Keratinocyte (primary cell): ENCODE data around the gene PRKD3. TPM values are rescaled to one million over a fixed set of nuclear protein-coding genes. Genes with fewer than 3 reads are reported as not detected.

Experiments
- DNase-seq: peaks from one replicate; pipeline ENCODE4 v3.0.0-alpha.2; 2011; ENCODE audit warnings: low read depth, missing footprints, low spot score
- FAIRE-seq: peaks from 2 replicates; lab custom pipeline; 2011; peaks lifted over from hg19 to GRCh38; lab: Jason Lieb, UNC
- H2AFZ ChIP-seq: 2 replicates; pipeline ENCODE4 v1.6.0; 2012; ENCODE audit warnings: low read length, control low read depth, inconsistent platforms; ENCODE audit not compliant: control insufficient read depth
- H3K27ac ChIP-seq: 2 replicates; pipeline ENCODE4 v1.5.1; 2011; ENCODE audit warnings: low read length; ENCODE audit not compliant: control insufficient read depth, insufficient read depth
- H3K27me3 ChIP-seq: 3 replicates; pipeline ENCODE4 v1.6.0; 2011; ENCODE audit warnings: low read length; ENCODE audit not compliant: control insufficient read depth, insufficient read depth; ENCODE audit errors: extremely low read depth
- H3K36me3 ChIP-seq, 2 experiments: 2 replicates in 1 of 2; 3 replicates in 1 of 2; pipeline ENCODE4 v1.5.1; 2011; ENCODE audit warnings: low read length in 2 of 2, mild to moderate bottlenecking in 1 of 2; ENCODE audit not compliant: control insufficient read depth in 2 of 2, insufficient read depth in 2 of 2; ENCODE audit errors: extremely low read depth in 1 of 2
- H3K4me1 ChIP-seq: 3 replicates; pipeline ENCODE4 v1.5.1; 2011; ENCODE audit warnings: low read length; ENCODE audit not compliant: control insufficient read depth, insufficient read depth; ENCODE audit errors: extremely low read depth
- H3K4me2 ChIP-seq: 3 replicates; pipeline ENCODE4 v1.6.0; 2011; ENCODE audit warnings: low read depth, low read length; ENCODE audit not compliant: control insufficient read depth, insufficient read depth; ENCODE audit errors: extremely low read depth
- H3K4me3 ChIP-seq, 3 experiments: fragments of 200-600 bp in 1 of 3; sonication (generic) in 1 of 3; 2 replicates in 2 of 3; 3 replicates in 1 of 3; pipeline ENCODE4 v1.5.1; 2011 to 2016; ENCODE audit warnings: low read length in 3 of 3, mild to moderate bottlenecking in 3 of 3, control low read depth in 2 of 3, inconsistent platforms in 1 of 3, low read depth in 1 of 3, mixed read lengths in 1 of 3, mixed run types in 1 of 3, moderate library complexity in 1 of 3; ENCODE audit not compliant: control insufficient read depth in 2 of 3, insufficient read depth in 2 of 3; ENCODE audit errors: extremely low read depth in 1 of 3
- H3K79me2 ChIP-seq: 2 replicates; pipeline ENCODE4 v1.6.0; 2012; ENCODE audit warnings: low read length; ENCODE audit not compliant: control insufficient read depth, insufficient read depth
- H3K9ac ChIP-seq: 3 replicates; pipeline ENCODE4 v1.6.0; 2011; ENCODE audit warnings: low read length; ENCODE audit not compliant: control insufficient read depth, insufficient read depth; ENCODE audit errors: extremely low read depth
- H3K9me1 ChIP-seq: 3 replicates; pipeline ENCODE4 v1.6.0; 2011; ENCODE audit warnings: low read length; ENCODE audit not compliant: control insufficient read depth, insufficient read depth; ENCODE audit errors: extremely low read depth
- H3K9me3 ChIP-seq: 2 replicates; pipeline ENCODE4 v1.5.1; 2012; ENCODE audit warnings: low read depth, low read length; ENCODE audit not compliant: control insufficient read depth
- H4K20me1 ChIP-seq: 3 replicates; pipeline ENCODE4 v1.6.0; 2011; ENCODE audit warnings: low read length; ENCODE audit not compliant: control insufficient read depth, insufficient read depth; ENCODE audit errors: extremely low read depth
- EZH2 ChIP-seq: IDR thresholded peaks from one replicate; pipeline ENCODE4 v1.6.1; 2012; ENCODE audit warnings: inconsistent platforms, mild to moderate bottlenecking, low read length, moderate library complexity
- dilution Hi-C: fragments of 300-500 bp; cut with MboI; formaldehyde crosslinking; loops from one replicate; pipeline ENCODE4 v1.7.0; 2020; ENCODE audit warnings: low sequenced_read_pairs; ENCODE audit not compliant: extremely low pct_ligation_motif_present
- polyA plus RNA-seq, 5 experiments: library from polyadenylated mRNA; depleted of rRNA in 3 of 5; stranded (reverse) in 3 of 5; stranded (forward) in 1 of 5; unstranded in 1 of 5; fragments of >200 nt; gene quantifications; 1 replicate in 1 of 5; 2 replicates in 3 of 5; 3 replicates in 1 of 5; pipeline versions ENCODE4 v1.2.1 to v1.2.3, GENCODE V29; 2011 to 2012; ENCODE audit warnings: missing spikeins in 2 of 5, low read depth in 1 of 5, low replicate concordance in 1 of 5
- TF ChIP-seq, protein P1 (sequence below), 3 experiments: IDR thresholded peaks in 1 of 3; conservative IDR thresholded peaks in 1 of 3; optimal IDR thresholded peaks in 1 of 3; 2 replicates in 2 of 3; 3 replicates in 1 of 3; pipeline versions ENCODE3 to v1.5.1; 2011; ENCODE audit warnings: low read length in 3 of 3, mild to moderate bottlenecking in 3 of 3, moderate library complexity in 2 of 3, control low read depth in 1 of 3, inconsistent platforms in 1 of 3; ENCODE audit not compliant: insufficient read depth in 2 of 3; ENCODE audit errors: extremely low read depth in 1 of 3

PRKD3 gene
- polyA plus RNA-seq, 1 donor (not counting 4 experiments of a cell fraction or from before 2014, with no cell fraction given), result 25.4 TPM

DNA sequence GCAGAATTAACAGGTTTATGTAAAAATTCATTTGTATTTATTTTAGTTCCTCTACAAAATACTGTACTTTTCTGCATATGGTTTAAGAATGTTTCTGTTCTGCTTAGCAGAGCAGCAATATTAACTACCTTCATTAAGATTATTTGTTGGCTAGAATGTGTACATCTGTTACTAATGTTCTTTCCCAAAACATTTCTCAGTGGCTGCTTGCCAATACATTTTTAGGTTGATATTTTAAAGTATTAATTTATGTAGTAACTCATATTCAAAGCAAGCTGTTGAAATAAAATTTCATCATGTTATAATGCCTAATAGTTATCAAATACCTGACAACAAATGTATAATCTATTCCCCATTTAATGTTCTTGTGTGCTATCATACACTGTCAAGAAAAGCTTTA lies 40.3 kb downstream of the PRKD3 start:
- no peaks in the 10 kb centered on the region for H3K79me2 ChIP-seq
- dilution Hi-C loops, result no loop called here
- no peak overlapping the region for H3K27ac ChIP-seq
- peaks cover 2 to 19% of the 10 kb centered on the region in 2 experiments for H3K36me3 ChIP-seq
- no peaks in the 10 kb centered on the region for H3K9me1 ChIP-seq
- no peaks in the 10 kb centered on the region for H4K20me1 ChIP-seq
- H2AFZ ChIP-seq, result no peak overlapping the region
- H3K4me1 ChIP-seq, result peaks cover 9% of the 10 kb centered on the region
- no peak for FAIRE-seq
- DNase-seq, result no peak
- TF ChIP-seq, protein P1, sequence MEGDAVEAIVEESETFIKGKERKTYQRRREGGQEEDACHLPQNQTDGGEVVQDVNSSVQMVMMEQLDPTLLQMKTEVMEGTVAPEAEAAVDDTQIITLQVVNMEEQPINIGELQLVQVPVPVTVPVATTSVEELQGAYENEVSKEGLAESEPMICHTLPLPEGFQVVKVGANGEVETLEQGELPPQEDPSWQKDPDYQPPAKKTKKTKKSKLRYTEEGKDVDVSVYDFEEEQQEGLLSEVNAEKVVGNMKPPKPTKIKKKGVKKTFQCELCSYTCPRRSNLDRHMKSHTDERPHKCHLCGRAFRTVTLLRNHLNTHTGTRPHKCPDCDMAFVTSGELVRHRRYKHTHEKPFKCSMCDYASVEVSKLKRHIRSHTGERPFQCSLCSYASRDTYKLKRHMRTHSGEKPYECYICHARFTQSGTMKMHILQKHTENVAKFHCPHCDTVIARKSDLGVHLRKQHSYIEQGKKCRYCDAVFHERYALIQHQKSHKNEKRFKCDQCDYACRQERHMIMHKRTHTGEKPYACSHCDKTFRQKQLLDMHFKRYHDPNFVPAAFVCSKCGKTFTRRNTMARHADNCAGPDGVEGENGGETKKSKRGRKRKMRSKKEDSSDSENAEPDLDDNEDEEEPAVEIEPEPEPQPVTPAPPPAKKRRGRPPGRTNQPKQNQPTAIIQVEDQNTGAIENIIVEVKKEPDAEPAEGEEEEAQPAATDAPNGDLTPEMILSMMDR (optimal IDR thresholded peaks at IDR 0.05 in 1 of 3, IDR thresholded peaks at IDR 0.05 in 1 of 3, conservative IDR thresholded peaks at IDR 0.05 in 1 of 3; ENCODE audit: extremely low read depth in 1 of 3, insufficient read depth in 2 of 3, low read length in 3 of 3), result no peak
- TF ChIP-seq EZH2, result no peak
- H3K27me3 ChIP-seq, result no peaks in the 10 kb centered on the region
- no peaks in the 10 kb centered on the region for H3K9me3 ChIP-seq
- no peak overlapping the region for H3K9ac ChIP-seq
- H3K4me3 ChIP-seq, result no peak overlapping the region
- H3K4me2 ChIP-seq, result no peak overlapping the region

DNA sequence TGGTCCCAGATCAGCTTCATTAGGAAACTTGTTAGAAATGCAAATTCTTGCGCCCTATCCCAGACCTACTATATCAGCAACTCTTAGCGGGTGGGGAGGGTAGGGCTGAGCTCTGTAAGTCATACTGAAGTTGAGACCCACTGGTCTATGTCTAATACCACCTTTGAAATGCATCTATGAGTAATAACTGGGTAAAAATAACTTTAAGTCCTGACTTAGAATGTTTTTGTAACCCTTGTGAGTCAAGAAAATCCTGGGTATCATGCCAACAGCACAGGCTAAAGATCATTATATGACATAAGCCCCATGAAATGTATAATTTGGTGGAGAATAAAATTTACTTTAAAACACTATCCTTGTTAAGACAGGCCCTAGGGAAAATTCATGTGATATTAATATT lies 41.4 kb downstream of the PRKD3 start:
- no peaks in the 10 kb centered on the region for H3K9me1 ChIP-seq
- FAIRE-seq, result no peak
- H3K36me3 ChIP-seq, result peaks cover 2 to 18% of the 10 kb centered on the region in 2 experiments
- no peaks in the 10 kb centered on the region for H3K27me3 ChIP-seq
- peaks cover 9% of the 10 kb centered on the region for H3K4me1 ChIP-seq
- H3K27ac ChIP-seq, result no peak overlapping the region
- dilution Hi-C loops, result no loop called here
- H2AFZ ChIP-seq, result no peak overlapping the region
- H3K79me2 ChIP-seq, result no peaks in the 10 kb centered on the region
- no peaks in the 10 kb centered on the region for H4K20me1 ChIP-seq
- no peak overlapping the region for H3K4me2 ChIP-seq
- no peak for DNase-seq
- H3K9ac ChIP-seq, result no peak overlapping the region
- H3K9me3 ChIP-seq, result no peaks in the 10 kb centered on the region
- H3K4me3 ChIP-seq, result no peak overlapping the region
- TF ChIP-seq, protein P1 (optimal IDR thresholded peaks at IDR 0.05 in 1 of 3, IDR thresholded peaks at IDR 0.05 in 1 of 3, conservative IDR thresholded peaks at IDR 0.05 in 1 of 3; ENCODE audit: extremely low read depth in 1 of 3, insufficient read depth in 2 of 3, low read length in 3 of 3), result no peak
- no peak for TF ChIP-seq EZH2
